Hindlimb muscle (tissue), 1 donor: Measurements from ENCODE around the gene PSMC3. TPM values are rescaled to one million over a fixed set of nuclear protein-coding genes. Genes with fewer than 3 reads are reported as not detected.

Source experiments
- DNase-seq: peaks from one replicate; pipeline ENCODE4 v3.0.0-alpha.2; 2013
- polyA plus RNA-seq: library from polyadenylated mRNA; unstranded; fragments of 120-200 nt; gene quantifications from one replicate; pipeline ENCODE4 v1.2.1, GENCODE V29; 2013; ENCODE audit not compliant: insufficient read length

The PSMC3 gene
- polyA plus RNA-seq, 1 donor: 126 TPM

- DNase-seq: no peak
Measured at GRCh38 chr11:47393163-47394049, 32.8 kb downstream of the PSMC3 start.

- no peak for DNase-seq
Measured at GRCh38 chr11:47392546-47393162, 33.6 kb downstream of the PSMC3 start.

DNA sequence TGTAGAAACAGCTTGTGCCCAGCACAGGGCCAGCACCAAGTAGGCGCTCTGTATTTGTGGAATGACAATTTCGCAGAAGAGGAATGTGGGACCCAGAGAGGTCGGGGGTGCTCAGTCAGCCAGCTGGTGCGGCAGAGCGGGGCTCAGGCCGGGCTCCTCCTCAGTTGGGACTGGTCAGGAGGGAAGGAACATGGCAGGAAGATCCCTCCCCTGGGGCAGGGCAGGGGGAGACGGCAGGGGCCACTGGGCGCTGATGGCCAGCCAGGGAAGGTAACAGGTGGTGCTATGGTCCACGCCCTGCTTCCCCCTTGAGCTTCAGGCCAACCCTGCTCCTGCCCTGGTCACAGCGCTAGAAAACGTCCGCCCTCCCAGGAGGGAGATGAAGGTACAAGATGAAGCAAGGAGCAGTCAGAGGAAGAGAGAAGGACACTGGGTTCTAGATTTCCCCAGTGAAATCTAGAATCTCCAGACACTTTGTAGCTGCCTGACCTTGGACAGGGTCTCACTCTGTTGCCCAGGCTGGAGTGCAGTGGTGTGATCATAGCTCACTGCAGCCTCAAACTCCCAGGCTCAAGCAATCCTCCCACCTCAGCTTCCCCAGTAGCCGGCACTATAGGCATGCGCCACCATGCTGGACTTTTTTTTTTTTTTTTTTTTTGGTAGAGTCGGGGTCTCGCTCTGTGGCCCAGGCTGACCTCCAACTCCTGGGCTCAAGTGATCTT is 34.4 kb downstream of the PSMC3 start:
- no peak for DNase-seq

DNA sequence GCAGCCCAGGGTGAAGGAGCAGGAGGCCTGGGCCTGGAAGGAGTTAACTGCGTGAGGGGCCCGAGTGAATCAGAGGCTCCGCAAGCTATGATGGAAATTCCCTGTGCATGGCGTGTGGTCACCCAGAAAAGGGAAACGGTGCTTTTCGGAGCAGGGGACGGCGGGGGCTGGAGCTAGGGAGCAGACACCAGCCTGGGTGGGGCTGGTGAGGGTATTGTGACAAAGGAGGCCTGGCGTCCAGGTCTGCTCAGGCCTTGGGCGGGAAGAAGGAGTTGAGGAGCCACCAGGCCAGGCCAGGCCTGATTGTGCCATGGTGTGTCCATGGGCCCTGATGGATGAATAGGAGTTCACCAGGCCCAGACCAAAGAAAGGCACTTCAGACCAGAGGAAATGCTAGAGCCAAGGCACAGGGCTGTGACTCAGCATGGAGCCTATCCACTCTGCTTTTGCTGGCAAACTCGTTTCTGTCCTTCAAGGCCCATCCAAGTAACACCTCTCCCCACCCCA is 35.1 kb downstream of the PSMC3 start:
- DNase-seq: no peak

DNA sequence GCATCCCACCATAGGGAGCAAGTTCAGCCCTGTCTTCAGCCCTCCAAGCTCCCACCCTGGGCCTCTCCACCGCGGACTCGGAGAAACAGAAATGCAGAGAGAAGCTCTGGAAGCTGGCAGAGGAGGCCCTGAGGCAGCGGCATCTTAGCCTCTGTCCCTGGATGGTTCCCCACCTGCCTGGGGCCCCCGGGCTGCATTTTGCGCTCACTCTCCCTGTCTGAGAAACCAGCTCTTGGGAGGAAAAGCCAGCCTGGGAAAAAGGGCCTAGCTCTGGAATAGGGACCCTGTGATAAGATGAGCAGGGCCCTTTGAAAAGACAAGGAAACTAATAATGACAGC is 35.8 kb downstream of the PSMC3 start:
- DNase-seq: no peak

DNA sequence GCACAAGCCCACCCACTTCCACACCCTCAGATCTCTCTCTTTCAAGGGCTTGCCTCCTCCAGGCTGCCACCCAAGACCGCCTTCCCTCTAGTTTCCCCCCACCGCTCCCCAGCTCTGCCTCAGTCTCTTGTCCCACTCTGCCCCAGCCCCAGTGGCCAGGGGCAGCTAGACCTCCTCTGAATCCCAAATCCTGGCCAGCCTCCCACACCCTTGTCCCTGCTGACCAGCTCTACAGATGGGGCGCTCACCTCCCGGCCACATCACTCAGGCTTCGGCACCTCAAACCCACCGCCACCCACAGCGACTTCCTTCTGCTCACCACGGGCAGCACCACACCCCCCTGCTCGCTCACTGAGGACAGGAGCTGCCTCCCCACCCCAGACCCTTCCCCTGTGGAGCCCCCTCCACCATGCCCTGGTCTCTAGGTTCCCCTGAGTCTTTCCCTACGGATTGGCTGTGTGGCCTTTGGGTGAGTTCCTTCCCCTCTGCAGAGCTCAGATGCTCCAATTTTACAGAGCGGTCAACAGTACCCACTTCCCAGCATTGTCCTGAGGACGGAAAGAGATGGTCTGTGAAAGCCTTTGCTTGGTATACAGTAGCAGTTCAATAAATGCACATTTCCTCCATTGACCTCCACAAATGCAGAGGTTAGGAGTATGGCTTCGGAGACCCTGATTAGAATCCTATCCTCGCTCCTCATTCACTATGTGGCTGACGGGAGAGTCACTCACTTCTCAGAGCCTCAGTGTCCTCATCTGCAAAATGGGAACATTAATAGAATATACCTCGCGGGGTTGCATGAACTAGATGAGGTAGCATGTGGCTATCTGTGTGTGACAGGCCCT is 36.4 kb downstream of the PSMC3 start:
- no peak for DNase-seq

- no peak for DNase-seq
Measured at GRCh38 chr11:47388697-47389576, 37.3 kb downstream of the PSMC3 start.

- DNase-seq: no peak
Measured at GRCh38 chr11:47387944-47388696, 38.1 kb downstream of the PSMC3 start.

- DNase-seq: no peak
Measured at GRCh38 chr11:47384498-47384897, 41.7 kb downstream of the PSMC3 start.

DNA sequence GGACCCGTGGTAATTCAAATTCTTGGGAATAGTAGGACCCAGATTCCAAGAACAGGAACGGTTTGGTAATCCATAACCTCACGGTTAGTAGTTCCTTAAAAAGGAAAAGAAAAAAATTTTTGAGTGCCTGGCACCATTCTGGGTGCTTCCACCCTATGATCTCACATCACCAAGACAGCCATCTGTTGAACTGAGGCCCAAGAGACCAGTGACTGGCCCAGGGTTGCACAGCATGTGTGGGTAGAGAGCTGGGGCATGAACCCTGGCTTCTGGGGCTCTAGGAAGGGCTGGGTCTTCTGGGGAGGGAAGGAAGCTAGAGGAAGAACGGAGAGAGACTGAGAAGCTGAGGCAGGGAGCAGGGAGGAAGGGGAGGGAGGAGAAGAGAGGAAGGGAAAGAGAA is 43.2 kb downstream of the PSMC3 start:
- no peak for DNase-seq

- DNase-seq: no peak
Measured at GRCh38 chr11:47380078-47380477, 46.2 kb downstream of the PSMC3 start.

DNA sequence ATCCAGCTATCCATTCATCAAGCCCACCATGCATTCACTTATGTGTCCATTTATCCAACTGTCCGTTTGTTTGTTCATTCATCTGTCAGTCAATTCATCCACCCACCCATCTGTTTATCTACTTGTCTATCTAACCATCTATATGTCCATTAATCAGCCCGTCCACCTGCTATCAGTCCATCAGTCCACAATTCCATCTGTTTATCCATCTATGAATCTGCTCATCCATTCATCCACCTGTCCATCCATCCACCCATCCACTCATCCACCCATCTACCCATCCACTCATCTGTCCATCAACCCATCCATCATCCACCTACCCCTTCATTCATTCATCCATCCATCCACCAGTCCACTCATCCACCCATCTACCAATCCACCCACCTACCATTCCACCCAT is 46.9 kb downstream of the PSMC3 start:
- no peak for DNase-seq

DNA sequence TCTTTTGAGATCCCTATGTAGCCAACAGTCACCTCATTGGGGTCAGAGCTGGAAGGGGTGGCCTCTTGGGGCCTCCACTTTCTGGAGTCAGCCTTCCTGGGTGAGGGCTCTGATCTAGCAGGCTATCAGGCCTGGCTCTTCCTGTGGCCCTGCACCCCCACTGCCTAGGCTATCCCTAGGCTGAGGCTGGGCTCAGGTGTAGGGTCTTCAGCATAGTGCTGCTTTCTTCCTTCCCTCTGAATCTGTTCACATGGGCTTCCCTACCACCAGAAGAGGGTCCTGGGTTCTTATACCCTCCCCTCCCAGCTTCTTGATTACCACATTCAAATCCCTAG is 47.4 kb downstream of the PSMC3 start:
- no peak for DNase-seq

- no peak for DNase-seq
Measured at GRCh38 chr11:47378010-47378835, 48.0 kb downstream of the PSMC3 start, which contains the start of gene SPI1. SPI1 (minus strand) TSS chr11:47378547; CDS start chr11:47378353, 194 bp downstream.

- DNase-seq: no peak
Measured at GRCh38 chr11:47377571-47378009, 48.6 kb downstream of the PSMC3 start.

- DNase-seq: no peak
Measured at GRCh38 chr11:47376525-47377371, 49.5 kb downstream of the PSMC3 start.

DNA sequence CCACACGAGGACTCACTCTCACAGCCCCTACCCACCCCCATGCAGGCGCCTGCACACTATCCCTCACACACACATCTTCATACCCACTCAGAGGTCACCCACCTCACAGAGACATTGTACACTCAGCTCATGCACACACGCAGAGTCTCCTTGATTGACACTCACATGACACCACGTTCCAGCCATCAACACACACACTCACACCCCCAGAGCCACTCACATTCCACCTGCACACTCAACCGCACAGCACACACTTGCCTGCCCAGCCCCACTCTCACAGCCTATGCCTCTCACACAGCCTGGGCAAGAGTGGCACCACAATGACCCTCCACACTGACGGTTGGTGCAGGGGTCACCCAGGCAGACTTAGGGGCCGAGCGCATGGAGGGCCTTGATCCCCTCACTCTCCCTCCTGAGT is 50.1 kb downstream of the PSMC3 start:
- DNase-seq: no peak

GRCh38 chr11:47375546-47376085 is 50.6 kb downstream of the PSMC3 start:
- no peak for DNase-seq
